Fibroblast of skin of abdomen (primary cell): ENCODE results near the gene SLIT1.
"Not testable (repeated sequence)": the region's sequence is repeated elsewhere in the genome, so short reads cannot be mapped to it uniquely, and the experiment has no call there.

ENCODE experiments used
- DNase-seq: peaks from one replicate; pipeline ENCODE4 v3.0.0-alpha.2; 2013

The SLIT1 gene

GRCh38 chr10:97105303-97105702 is 80.5 kb downstream of the SLIT1 start:
- no peak for DNase-seq

GRCh38 chr10:97103316-97104080 is 82.3 kb downstream of the SLIT1 start:
- DNase-seq = no peak

- DNase-seq = no peak
These were observed 83.3 kb downstream of the SLIT1 start for GRCh38 chr10:97102441-97102840.

GRCh38 chr10:97101166-97101940 is 84.4 kb downstream of the SLIT1 start:
- DNase-seq = no peak

- no peak for DNase-seq
These were observed 85.1 kb downstream of the SLIT1 start for GRCh38 chr10:97100657-97101056.

- DNase-seq = no peak
These were observed 85.9 kb downstream of the SLIT1 start for GRCh38 chr10:97099868-97100267.

- DNase-seq = no peak
These were observed 86.7 kb downstream of the SLIT1 start for GRCh38 chr10:97099089-97099488.

GRCh38 chr10:97097084-97097433 is 88.7 kb downstream of the SLIT1 start:
- no peak for DNase-seq

- DNase-seq = no peak
These were observed 89.3 kb downstream of the SLIT1 start for GRCh38 chr10:97096261-97097083.

- no peak for DNase-seq
These were observed 90.0 kb downstream of the SLIT1 start for GRCh38 chr10:97095701-97096260.

- DNase-seq = no peak
These were observed 95.1 kb downstream of the SLIT1 start for GRCh38 chr10:97090644-97091043.

- no peak for DNase-seq
These were observed 95.7 kb downstream of the SLIT1 start for GRCh38 chr10:97090035-97090434.

GRCh38 chr10:97089209-97089870 is 96.4 kb downstream of the SLIT1 start:
- no peak for DNase-seq

- no peak for DNase-seq
These were observed 98.5 kb downstream of the SLIT1 start for GRCh38 chr10:97087296-97087695.

- DNase-seq = no peak
These were observed 99.2 kb downstream of the SLIT1 start for GRCh38 chr10:97086530-97086929.

GRCh38 chr10:97083228-97083829 is 102.4 kb downstream of the SLIT1 start:
- DNase-seq = no peak

GRCh38 chr10:97082575-97082974 is 103.2 kb downstream of the SLIT1 start:
- DNase-seq = not testable (repeated sequence)

- DNase-seq = peak; percentile 42
These were observed 104.0 kb downstream of the SLIT1 start for GRCh38 chr10:97081621-97082235.

GRCh38 chr10:97080051-97080776 is 105.5 kb downstream of the SLIT1 start:
- DNase-seq = no peak

- DNase-seq = no peak
These were observed 106.3 kb downstream of the SLIT1 start for GRCh38 chr10:97079448-97079847.
